ENCODE measurements around the gene HERC2.
A peak's percentile ranks its signal among the peaks of the same experiment; 100 is the strongest.
"Not testable (repeated sequence)": the region's sequence is repeated elsewhere in the genome, so short reads cannot be mapped to it uniquely, and the experiment has no call there.

HERC2 gene

GRCh38 chr15:28178727-28179126, 143.3 kb downstream of the HERC2 start:
- DNase-seq: no peak

- no peak for DNase-seq
These were observed 143.7 kb downstream of the HERC2 start for GRCh38 chr15:28178290-28178689.

- DNase-seq: no peak
These were observed 152.6 kb downstream of the HERC2 start for GRCh38 chr15:28169366-28169765.

- peak; percentile 72 for DNase-seq
These were observed 153.4 kb downstream of the HERC2 start for GRCh38 chr15:28168405-28169121.

- peak; percentile 10 for DNase-seq
These were observed 154.9 kb downstream of the HERC2 start for GRCh38 chr15:28167042-28167441.

- DNase-seq: no peak
These were observed 156.2 kb downstream of the HERC2 start for GRCh38 chr15:28165791-28166190.

GRCh38 chr15:28164876-28165275, 157.1 kb downstream of the HERC2 start:
- DNase-seq: no peak

- DNase-seq: no peak
These were observed 167.7 kb downstream of the HERC2 start for GRCh38 chr15:28154283-28154682.

- no peak for DNase-seq
These were observed 168.4 kb downstream of the HERC2 start for GRCh38 chr15:28153492-28154119.

GRCh38 chr15:28152538-28152923, 169.4 kb downstream of the HERC2 start:
- DNase-seq: not testable (repeated sequence)

- not testable (repeated sequence) for DNase-seq
These were observed 170.0 kb downstream of the HERC2 start for GRCh38 chr15:28151864-28152537.

GRCh38 chr15:28147801-28148200, 174.2 kb downstream of the HERC2 start:
- DNase-seq: no peak

GRCh38 chr15:28145419-28145818, 176.6 kb downstream of the HERC2 start:
- not testable (repeated sequence) for DNase-seq

GRCh38 chr15:28140062-28140461, 181.9 kb downstream of the HERC2 start:
- DNase-seq: no peak

- not testable (repeated sequence) for DNase-seq
These were observed 184.5 kb downstream of the HERC2 start for GRCh38 chr15:28137408-28138039.

GRCh38 chr15:28136236-28136904, 185.6 kb downstream of the HERC2 start:
- DNase-seq: peak; percentile 6

GRCh38 chr15:28133281-28133680, 188.7 kb downstream of the HERC2 start:
- DNase-seq: no peak

- no peak for DNase-seq
These were observed 189.3 kb downstream of the HERC2 start for GRCh38 chr15:28132524-28133275.

- no peak for DNase-seq
These were observed 190.0 kb downstream of the HERC2 start for GRCh38 chr15:28131946-28132345.

- DNase-seq: no peak
These were observed 190.6 kb downstream of the HERC2 start for GRCh38 chr15:28131400-28131799.

- no peak for DNase-seq
These were observed 191.3 kb downstream of the HERC2 start for GRCh38 chr15:28130651-28131050.

GRCh38 chr15:28129231-28129848, 192.6 kb downstream of the HERC2 start:
- no peak for DNase-seq

Measured in hematopoietic multipotent progenitor cell treated with erythropoietin and hydrocortisone succinate and interleukin-3 and kit ligand, for 4 days (in vitro differentiated cells).